Spleen (tissue), 11 donors: ENCODE data around the gene CYB561D2. TPM values are rescaled to one million over a fixed set of nuclear protein-coding genes. Genes with fewer than 3 reads are reported as not detected.

Experiments used
- DNase-seq: peaks from one replicate; pipeline ENCODE4 v3.0.0-alpha.2; 2020
- H3K27ac ChIP-seq, 8 donors: fragments of 200-600 bp; sonication (generic) in 7 of 8; 1 replicate in 4 of 8; 2 replicates in 4 of 8; pipeline versions ENCODE4 v1.5.0 to v1.8.0; 2016 to 2021; ENCODE audit warnings: inconsistent platforms in 4 of 8, mild to moderate bottlenecking in 4 of 8, moderate library complexity in 1 of 8
- H3K27me3 ChIP-seq, 7 donors: fragments of 200-600 bp; sonication (generic) in 6 of 7; replicated peaks in 1 of 7; 1 replicate in 4 of 7; 2 replicates in 3 of 7; pipeline versions ENCODE4 v1.5.0 to v1.8.0; 2016 to 2021; ENCODE audit warnings: inconsistent platforms in 3 of 7, mild to moderate bottlenecking in 1 of 7
- H3K36me3 ChIP-seq, 6 donors: fragments of 200-600 bp; sonication (generic) in 5 of 6; 1 replicate in 4 of 6; 2 replicates in 2 of 6; pipeline versions ENCODE4 v1.5.0 to v1.8.0; 2016 to 2021; ENCODE audit warnings: inconsistent platforms in 2 of 6
- H3K4me1 ChIP-seq, 6 donors: fragments of 200-600 bp; sonication (generic) in 5 of 6; 1 replicate in 3 of 6; 2 replicates in 3 of 6; pipeline versions ENCODE4 v1.5.0 to v1.8.0; 2016 to 2021; ENCODE audit warnings: inconsistent platforms in 3 of 6
- H3K4me3 ChIP-seq, 8 donors: fragments of 200-600 bp; sonication (generic) in 7 of 8; 1 replicate in 4 of 8; 2 replicates in 4 of 8; pipeline versions ENCODE4 v1.5.0 to v1.8.0; 2016 to 2021; ENCODE audit warnings: inconsistent platforms in 4 of 8, mild to moderate bottlenecking in 4 of 8, moderate library complexity in 2 of 8
- H3K9me3 ChIP-seq, 8 donors: fragments of 200-600 bp; sonication (generic) in 7 of 8; 1 replicate in 4 of 8; 2 replicates in 4 of 8; pipeline versions ENCODE4 v1.5.0 to v1.8.0; 2016 to 2021; ENCODE audit warnings: inconsistent platforms in 4 of 8
- POLR2A ChIP-seq, 3 donors: fragments of 450-650 bp; IDR thresholded peaks; one replicate each; pipeline ENCODE4 v1.5.1; 2017; ENCODE audit warnings: antibody characterized with exemption in 3 of 3, mild to moderate bottlenecking in 1 of 3
- POLR2AphosphoS5 ChIP-seq, 3 donors: sonication (generic); formaldehyde crosslinking; IDR thresholded peaks; one replicate each; pipeline ENCODE4 v1.5.1; 2017; ENCODE audit warnings: antibody characterized with exemption in 3 of 3
- WGBS, 5 donors: extraction: QIAGEN DNeasy Blood & Tissue Kit in 3 of 5; methylation state at CpG; one replicate each; pipeline versions ENCODE4 v1.1.5 to v1.1.7; 2013 to 2018; 5-methylcytosine and 5-hydroxymethylcytosine counted together
- intact Hi-C: fragments of 100-400 bp; cut with DNase I; formaldehyde crosslinking; loops from one replicate; pipeline ENCODE4 v1.15.0; 2023; ENCODE audit warnings: low total_unique reads
- polyA plus RNA-seq, 3 donors: library from polyadenylated mRNA; stranded (reverse); fragments of 200-250 nt; gene quantifications; one replicate each; pipeline ENCODE4 v1.2.1, GENCODE V29; 2013
- total RNA-seq, 7 donors: library from RNA; depleted of rRNA in 3 of 7; stranded (reverse); fragments of >200 nt in 3 of 7; fragmentation: NEBNext Ultra II Directional in 4 of 7; extraction: Animal tissue kit (Norgen Biotek cat#: 25700) in 4 of 7; gene quantifications; one replicate each; pipeline versions ENCODE4 v1.1.0 to v1.2.1, GENCODE V29; 2016 to 2021
- TF ChIP-seq, protein P1 (sequence below), 11 experiments: fragments of 200-600 bp in 7 of 11; fragments of 450-650 bp in 4 of 11; sonication (generic) in 4 of 11; IDR thresholded peaks in 8 of 11; conservative IDR thresholded peaks in 3 of 11; 1 replicate in 7 of 11; 2 replicates in 4 of 11; pipeline versions ENCODE4 v1.4.0 to v1.8.0; 2016 to 2021; ENCODE audit warnings: antibody characterized with exemption in 11 of 11, inconsistent platforms in 4 of 11, mild to moderate bottlenecking in 1 of 11
- donor health status: healthy with polysubstance abuse.
- donor health status: DM: no; HTN: no; CAD: no; lungs with moderate emphysema.
- donor health status: DM: no; HTN: no; CAD: no.
- donor health status: Bipolar disorder and iron deficiency.
- donor health status: healthy.
- donor health status: DM: no; HTN: no; CAD: no.
- donor health status: DM: yes; HTN: yes; CAD: no.

CYB561D2 gene
- total and polyA plus RNA-seq, 10 donors, result 18.7 to 35.2 (median 26.4) TPM

DNA sequence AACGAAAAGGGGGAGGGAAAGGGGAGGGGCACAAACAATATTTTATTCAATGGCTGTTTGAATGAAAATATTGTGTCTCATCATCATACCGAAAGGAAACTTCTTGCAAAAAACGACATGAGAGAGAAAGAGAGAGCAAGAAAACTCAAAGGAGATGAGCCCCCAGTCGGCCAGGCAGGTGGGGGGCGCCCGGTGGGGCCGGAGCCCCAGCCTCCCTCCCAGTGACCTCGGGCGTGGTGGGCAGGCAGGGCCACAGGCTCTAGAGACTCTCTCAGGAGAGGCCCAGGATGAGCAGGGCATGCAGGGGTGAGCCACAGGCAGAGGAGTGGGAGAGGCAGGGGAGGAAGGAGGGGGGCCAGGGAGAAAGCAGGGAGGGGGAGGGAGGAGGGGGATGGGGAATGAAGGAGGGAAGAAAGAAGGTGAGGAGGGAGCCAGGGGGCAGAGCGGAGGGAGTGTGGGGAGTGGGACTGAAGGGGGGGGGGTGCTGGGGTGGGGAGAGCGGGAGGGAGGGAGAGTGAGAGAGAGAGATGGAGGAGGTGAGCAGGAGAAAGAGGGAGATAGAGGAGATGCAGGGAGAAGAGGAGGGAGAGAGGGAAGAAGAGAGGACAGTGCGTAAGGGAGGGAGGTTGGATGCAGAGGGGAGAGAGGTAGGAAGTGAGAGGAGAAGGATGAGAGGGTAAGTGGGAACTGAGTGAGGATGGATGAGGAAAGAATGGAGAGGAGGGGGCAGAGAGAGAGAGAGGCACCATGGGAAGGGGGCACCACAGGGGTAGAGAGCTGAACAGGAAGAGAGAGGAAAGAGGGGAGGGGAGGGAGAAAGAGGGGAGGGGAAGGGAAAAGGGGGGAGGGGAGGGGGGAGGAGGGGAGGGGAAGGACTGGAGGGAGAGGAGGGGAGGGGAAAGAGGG lies 22.7 kb downstream of the CYB561D2 start:
- H3K27ac ChIP-seq, result no peak overlapping the region
- intact Hi-C loops, result no loop called here
- no peak overlapping the region for H3K4me3 ChIP-seq
- no peaks in the 10 kb centered on the region for H3K9me3 ChIP-seq
- TF ChIP-seq POLR2A (IDR thresholded peaks at IDR 0.05) (no peak), POLR2AphosphoS5 (IDR thresholded peaks at IDR 0.05) (no peak)
- TF ChIP-seq, protein P1, sequence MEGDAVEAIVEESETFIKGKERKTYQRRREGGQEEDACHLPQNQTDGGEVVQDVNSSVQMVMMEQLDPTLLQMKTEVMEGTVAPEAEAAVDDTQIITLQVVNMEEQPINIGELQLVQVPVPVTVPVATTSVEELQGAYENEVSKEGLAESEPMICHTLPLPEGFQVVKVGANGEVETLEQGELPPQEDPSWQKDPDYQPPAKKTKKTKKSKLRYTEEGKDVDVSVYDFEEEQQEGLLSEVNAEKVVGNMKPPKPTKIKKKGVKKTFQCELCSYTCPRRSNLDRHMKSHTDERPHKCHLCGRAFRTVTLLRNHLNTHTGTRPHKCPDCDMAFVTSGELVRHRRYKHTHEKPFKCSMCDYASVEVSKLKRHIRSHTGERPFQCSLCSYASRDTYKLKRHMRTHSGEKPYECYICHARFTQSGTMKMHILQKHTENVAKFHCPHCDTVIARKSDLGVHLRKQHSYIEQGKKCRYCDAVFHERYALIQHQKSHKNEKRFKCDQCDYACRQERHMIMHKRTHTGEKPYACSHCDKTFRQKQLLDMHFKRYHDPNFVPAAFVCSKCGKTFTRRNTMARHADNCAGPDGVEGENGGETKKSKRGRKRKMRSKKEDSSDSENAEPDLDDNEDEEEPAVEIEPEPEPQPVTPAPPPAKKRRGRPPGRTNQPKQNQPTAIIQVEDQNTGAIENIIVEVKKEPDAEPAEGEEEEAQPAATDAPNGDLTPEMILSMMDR (IDR thresholded peaks at IDR 0.05 in 8 of 11, conservative IDR thresholded peaks at IDR 0.05 in 3 of 11), result no peak
- no peak for DNase-seq
- H3K27me3 ChIP-seq, result peaks cover 0 to 14% (median 0%) of the 10 kb centered on the region in 7 donors
- no peaks in the 10 kb centered on the region for H3K4me1 ChIP-seq
- H3K36me3 ChIP-seq, result no peaks in the 10 kb centered on the region
- WGBS, 5 donors, result 53 to 65% (median 60%) methylated on average over 12 of the region's 12 CpGs

DNA sequence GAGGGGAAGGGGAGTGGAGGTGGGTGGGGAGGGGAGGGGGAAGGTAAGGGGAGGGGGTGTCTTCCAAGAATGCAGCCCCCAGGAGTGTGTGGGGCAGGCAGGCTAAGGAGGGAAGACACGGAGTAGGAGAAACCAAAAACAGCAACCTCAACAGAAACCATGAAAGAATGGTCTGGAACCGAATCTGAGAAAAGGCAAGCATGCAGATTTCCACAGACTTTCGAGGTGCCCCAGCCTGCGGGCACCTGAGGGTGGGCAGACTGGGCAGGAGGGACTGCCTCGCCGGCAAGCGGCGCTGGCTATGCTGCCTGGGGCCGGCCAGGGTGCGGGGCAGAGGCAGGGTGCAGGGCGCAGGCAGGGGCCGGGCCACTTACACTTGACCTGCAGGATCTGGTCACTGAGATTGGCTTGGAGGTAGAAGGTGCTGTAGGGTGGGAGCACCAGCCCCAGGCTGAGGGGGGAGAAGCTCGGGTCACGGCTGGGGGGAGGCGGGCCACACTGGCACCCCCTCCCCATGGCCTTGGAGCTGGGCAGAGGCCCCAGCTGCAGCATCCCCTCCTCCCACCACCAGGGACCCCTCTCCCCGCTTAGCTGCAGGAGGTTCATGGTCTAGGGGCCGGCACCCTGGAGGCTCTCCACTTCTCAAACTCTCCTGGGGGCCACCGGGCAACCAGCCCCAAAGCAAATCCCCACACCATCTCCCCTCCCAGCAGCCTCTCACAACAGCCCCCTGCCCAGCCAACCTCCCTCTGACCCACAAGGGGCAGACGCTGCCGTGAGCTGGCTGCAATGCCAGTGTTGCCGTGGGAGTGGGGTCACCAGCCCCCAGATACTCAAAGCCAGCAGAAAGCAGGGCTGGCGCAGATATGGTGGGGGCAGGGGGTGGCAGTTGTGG lies 23.9 kb downstream of the CYB561D2 start:
- no peak for TF ChIP-seq POLR2A (IDR thresholded peaks at IDR 0.05)
- no peak for TF ChIP-seq POLR2AphosphoS5 (IDR thresholded peaks at IDR 0.05)
- TF ChIP-seq, protein P1 (IDR thresholded peaks at IDR 0.05 in 8 of 11, conservative IDR thresholded peaks at IDR 0.05 in 3 of 11), result no peak
- Histone ChIP-seq H3K4me1 (no peaks in the 10 kb centered on the region), H3K36me3 (no peaks in the 10 kb centered on the region), H3K9me3 (no peaks in the 10 kb centered on the region), H3K4me3 (no peak overlapping the region), H3K27ac (no peak overlapping the region), H3K27me3 (peaks cover 0 to 14% (median 0%) of the 10 kb centered on the region in 7 donors)
- WGBS, 5 donors, result 71 to 84% (median 76%) methylated on average over 18 to 22 of the region's 22 CpGs
- intact Hi-C loops, result no loop called here
- DNase-seq, result no peak

DNA sequence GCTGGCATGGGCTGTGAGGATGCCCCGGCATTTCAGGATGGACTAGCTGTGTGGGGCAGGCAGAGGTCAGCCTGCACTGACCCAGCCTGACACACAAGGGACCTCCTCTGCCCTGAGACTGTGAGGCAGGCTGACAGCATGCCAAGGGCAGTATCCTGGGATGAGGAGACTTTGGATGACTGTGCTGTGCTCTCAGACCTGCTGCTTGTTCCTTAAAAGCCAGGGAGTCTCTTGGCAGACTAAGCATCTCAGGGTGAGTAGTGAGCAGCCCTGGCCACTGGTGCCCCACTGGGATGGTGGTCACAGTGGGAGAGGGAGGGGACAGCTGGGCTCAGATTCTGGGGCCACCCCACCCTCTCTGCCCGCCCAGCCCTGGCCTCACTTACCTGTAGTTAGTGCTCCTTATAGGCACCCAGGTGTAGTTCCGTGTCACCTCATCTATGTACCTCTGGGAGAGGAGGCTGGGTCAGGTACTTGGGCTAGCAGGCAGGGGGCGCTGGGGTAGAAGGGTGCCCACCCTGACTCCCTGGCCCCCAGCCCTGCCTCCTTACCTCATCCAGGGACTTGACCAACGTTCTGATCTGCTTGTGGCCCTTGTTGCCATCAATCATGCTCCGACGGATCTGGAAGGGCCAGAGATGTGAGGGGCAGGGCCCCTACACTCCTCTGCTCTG lies 24.7 kb downstream of the CYB561D2 start:
- intact Hi-C loops, result no loop called here
- no peak overlapping the region for H3K27ac ChIP-seq
- H3K36me3 ChIP-seq, result no peaks in the 10 kb centered on the region
- TF ChIP-seq POLR2AphosphoS5 (IDR thresholded peaks at IDR 0.05), result no peak
- no peak for TF ChIP-seq POLR2A (IDR thresholded peaks at IDR 0.05)
- TF ChIP-seq, protein P1 (IDR thresholded peaks at IDR 0.05 in 8 of 11, conservative IDR thresholded peaks at IDR 0.05 in 3 of 11), result no peak
- H3K4me3 ChIP-seq, result no peak overlapping the region
- WGBS, 5 donors, result 70 to 89% (median 80%) methylated on average over 5 to 7 of the region's 7 CpGs
- no peaks in the 10 kb centered on the region for H3K9me3 ChIP-seq
- no peaks in the 10 kb centered on the region for H3K4me1 ChIP-seq
- peaks cover 0 to 14% (median 0%) of the 10 kb centered on the region in 7 donors for H3K27me3 ChIP-seq
- no peak for DNase-seq
